Astrocyte (in vitro differentiated cells and primary cell): ENCODE measurements around the gene KLB. TPM values are rescaled to one million over a fixed set of nuclear protein-coding genes. Genes with fewer than 3 reads are reported as not detected.

Experiments used
- DNase-seq: peaks from one replicate; pipeline ENCODE4 v3.0.0-alpha.2; 2010; ENCODE audit warnings: low read depth
- FAIRE-seq: peaks from 2 replicates; lab custom pipeline; 2011; peaks lifted over from hg19 to GRCh38; lab: Jason Lieb, UNC
- H2AFZ ChIP-seq: 2 replicates; pipeline ENCODE4 v1.6.0; 2012; ENCODE audit warnings: low read depth, low read length, inconsistent platforms
- H3K27ac ChIP-seq: 2 replicates; pipeline ENCODE4 v1.5.1; 2011; ENCODE audit warnings: low read depth, low read length, inconsistent platforms
- H3K27me3 ChIP-seq: 2 replicates; pipeline ENCODE4 v1.6.0; 2011; ENCODE audit warnings: low read length, inconsistent platforms; ENCODE audit not compliant: insufficient read depth
- H3K36me3 ChIP-seq: 2 replicates; pipeline ENCODE4 v1.5.1; 2011; ENCODE audit warnings: low read length, inconsistent platforms; ENCODE audit not compliant: insufficient read depth
- H3K4me1 ChIP-seq: 2 replicates; pipeline ENCODE4 v1.5.1; 2011; ENCODE audit warnings: low read length, inconsistent platforms; ENCODE audit not compliant: insufficient read depth
- H3K4me2 ChIP-seq: 2 replicates; pipeline ENCODE4 v1.6.0; 2012; ENCODE audit warnings: low read length, inconsistent platforms
- H3K4me3 ChIP-seq: 2 replicates; pipeline ENCODE4 v1.5.1; 2011; ENCODE audit warnings: low read depth, mild to moderate bottlenecking, low read length, inconsistent platforms; ENCODE audit not compliant: insufficient read depth
- H3K79me2 ChIP-seq: 2 replicates; pipeline ENCODE4 v1.6.0; 2012; ENCODE audit warnings: mild to moderate bottlenecking, low read length, inconsistent platforms; ENCODE audit not compliant: insufficient read depth
- H3K9ac ChIP-seq: 2 replicates; pipeline ENCODE4 v1.6.0; 2012; ENCODE audit warnings: mild to moderate bottlenecking, low read length, inconsistent platforms
- H3K9me3 ChIP-seq: 2 replicates; pipeline ENCODE4 v1.5.1; 2012; ENCODE audit warnings: low read depth, mild to moderate bottlenecking, low read length, inconsistent platforms; ENCODE audit not compliant: insufficient read depth
- H4K20me1 ChIP-seq: 2 replicates; pipeline ENCODE4 v1.6.0; 2012; ENCODE audit warnings: low read length, inconsistent platforms; ENCODE audit not compliant: insufficient read depth
- H3K27ac Mint-ChIP-seq: one replicate; pipeline ENCODE4 v1.8.0; 2021; ENCODE audit warnings: mild to moderate bottlenecking, mixed read lengths; ENCODE audit not compliant: unreplicated experiment
- H3K27me3 Mint-ChIP-seq: one replicate; pipeline ENCODE4 v1.8.0; 2021; ENCODE audit warnings: low read depth, mixed read lengths; ENCODE audit not compliant: unreplicated experiment
- H3K36me3 Mint-ChIP-seq: one replicate; pipeline ENCODE4 v1.8.0; 2021; ENCODE audit warnings: low read depth, mixed read lengths; ENCODE audit not compliant: unreplicated experiment
- H3K4me1 Mint-ChIP-seq: one replicate; pipeline ENCODE4 v1.8.0; 2021; ENCODE audit warnings: low read depth, mixed read lengths; ENCODE audit not compliant: unreplicated experiment
- H3K4me3 Mint-ChIP-seq: one replicate; pipeline ENCODE4 v1.8.0; 2021; ENCODE audit warnings: mild to moderate bottlenecking, moderate library complexity, mixed read lengths; ENCODE audit not compliant: unreplicated experiment
- H3K9me3 Mint-ChIP-seq: one replicate; pipeline ENCODE4 v1.8.0; 2021; ENCODE audit warnings: mild to moderate bottlenecking, mixed read lengths; ENCODE audit not compliant: unreplicated experiment
- CTCF ChIP-seq: IDR thresholded peaks from 2 replicates; pipeline ENCODE4 v1.5.1; 2011; ENCODE audit warnings: low read depth, mild to moderate bottlenecking, inconsistent platforms, low read length, moderate library complexity; ENCODE audit not compliant: insufficient read depth
- EZH2 ChIP-seq: IDR thresholded peaks from 2 replicates; pipeline ENCODE4 v1.6.1; 2012; ENCODE audit warnings: mild to moderate bottlenecking, low read length, inconsistent platforms; ENCODE audit not compliant: insufficient read depth
- total RNA-seq: library from RNA; stranded (reverse); gene quantifications from 2 replicates; pipeline ENCODE4 v1.2.1, GENCODE V29; 2021

The KLB gene
- total RNA-seq, 1 donor from 2014 or later, result not detected

- H3K9me3 Mint-ChIP-seq, result peaks cover 9% of the 10 kb centered on the region
- FAIRE-seq (no peak), DNase-seq (peak; percentile 86)
- TF ChIP-seq EZH2, result no peak
- TF ChIP-seq CTCF, result no peak
- Histone ChIP-seq H4K20me1 (no peaks in the 10 kb centered on the region), H3K27me3 (no peaks in the 10 kb centered on the region), H3K4me2 (peak within 1 kb of the TSS; percentile 99), H3K4me3 (peak within 1 kb of the TSS; percentile 99), H3K9me3 (no peaks in the 10 kb centered on the region), H3K27ac (peak within 1 kb of the TSS; percentile 90), H3K36me3 (no peaks in the 10 kb centered on the region), H3K79me2 (peaks cover 52% of the 10 kb centered on the region), H3K9ac (peak within 1 kb of the TSS; percentile 96), H3K4me1 (peaks cover 5% of the 10 kb centered on the region), H2AFZ (peak within 1 kb of the TSS; percentile 100)
- peaks cover 2% of the 10 kb centered on the region for H3K36me3 Mint-ChIP-seq
- H3K4me3 Mint-ChIP-seq, result peak within 1 kb of the TSS; percentile 96
- peak within 1 kb of the TSS; percentile 85 for H3K27ac Mint-ChIP-seq
- peaks cover 3% of the 10 kb centered on the region for H3K27me3 Mint-ChIP-seq
- H3K4me1 Mint-ChIP-seq, result peaks cover 3% of the 10 kb centered on the region
Measured at GRCh38 chr4:39365830-39366771, 40.6 kb upstream of the KLB start, which contains the start of gene RFC1. Gene RFC1 (minus strand): TSS chr4:39366362. CDS start chr4:39366241, 121 bp downstream.

DNA sequence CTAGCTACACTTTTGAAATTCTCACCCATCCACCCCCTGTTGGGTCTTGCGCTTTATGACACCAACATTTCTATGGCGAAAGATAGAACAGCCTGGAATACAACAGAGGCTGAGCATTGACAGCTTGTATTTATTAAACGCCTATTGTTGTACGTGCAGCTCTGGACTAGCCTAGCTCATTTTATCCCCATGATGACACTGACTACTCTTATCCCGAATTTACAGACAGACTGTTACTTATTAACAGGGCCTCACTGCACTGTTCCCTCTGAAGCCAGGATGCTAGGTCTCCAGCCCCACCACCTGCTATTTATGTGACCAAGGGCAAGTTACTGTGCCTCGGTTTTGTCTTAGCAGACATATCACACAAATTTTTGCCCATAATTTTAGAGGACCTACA lies 39.6 kb upstream of the KLB start:
- no peak overlapping the region for H3K4me2 ChIP-seq
- TF ChIP-seq CTCF (no peak), EZH2 (no peak)
- no peak overlapping the region for H3K9ac ChIP-seq
- no peaks in the 10 kb centered on the region for H3K36me3 Mint-ChIP-seq
- H3K36me3 ChIP-seq, result no peaks in the 10 kb centered on the region
- H3K27ac Mint-ChIP-seq, result no peak overlapping the region
- FAIRE-seq, result no peak
- H3K4me1 ChIP-seq, result peaks cover 5% of the 10 kb centered on the region
- peak overlapping the region; percentile 73 for H3K4me3 Mint-ChIP-seq
- H3K4me3 ChIP-seq, result no peak overlapping the region
- H3K27ac ChIP-seq, result no peak overlapping the region
- H4K20me1 ChIP-seq, result no peaks in the 10 kb centered on the region
- H3K4me1 Mint-ChIP-seq, result peaks cover 3% of the 10 kb centered on the region
- H2AFZ ChIP-seq, result no peak overlapping the region
- peaks cover 42% of the 10 kb centered on the region for H3K79me2 ChIP-seq
- H3K27me3 Mint-ChIP-seq, result peaks cover 3% of the 10 kb centered on the region
- DNase-seq, result no peak
- no peaks in the 10 kb centered on the region for H3K27me3 ChIP-seq
- H3K9me3 Mint-ChIP-seq, result peaks cover 14% of the 10 kb centered on the region
- no peaks in the 10 kb centered on the region for H3K9me3 ChIP-seq
